Hepatocyte (in vitro differentiated cells): ENCODE measurements around the gene FBXO15.

Experiments used
- CTCF ChIP-seq: fragments of 200-600 bp; sonication (generic); IDR thresholded peaks from 2 replicates; pipeline ENCODE4 v1.5.1; 2016; ENCODE audit warnings: antibody characterized with exemption, mild to moderate bottlenecking; ENCODE audit not compliant: poor library complexity
- EZH2 ChIP-seq: fragments of 200-600 bp; sonication (generic); IDR thresholded peaks from 2 replicates; pipeline ENCODE4 v1.6.1; 2016; ENCODE audit warnings: antibody characterized with exemption, mild to moderate bottlenecking, borderline replicate concordance
- EZH2phosphoT487 ChIP-seq: fragments of 200-600 bp; sonication (generic); IDR thresholded peaks from one replicate; pipeline ENCODE4 v1.6.1; 2018; ENCODE audit warnings: antibody characterized with exemption, mild to moderate bottlenecking, low read depth, moderate library complexity; ENCODE audit not compliant: unreplicated experiment, severe bottlenecking

GRCh38 chr18:74128159-74128558 lies 19.5 kb downstream of the FBXO15 start:
- TF ChIP-seq CTCF (no peak), EZH2phosphoT487 (no peak), EZH2 (no peak)
